WERI-Rb-1 (cell line): ENCODE measurements around the gene NPR3.

ENCODE experiments used
- DNase-seq: peaks from one replicate; pipeline ENCODE4 v3.0.0-alpha.2; 2020
- H3K27ac ChIP-seq: fragments of 250-450 bp; sonication (Bioruptor Pico); 2 replicates; pipeline ENCODE4 v1.5.1; 2020; ENCODE audit warnings: mild to moderate bottlenecking, moderate library complexity
- H3K27me3 ChIP-seq: fragments of 250-450 bp; sonication (Bioruptor Pico); 2 replicates; pipeline ENCODE4 v1.5.1; 2021; ENCODE audit warnings: mild to moderate bottlenecking, low read depth, moderate library complexity; ENCODE audit not compliant: insufficient read depth, severe bottlenecking
- H3K36me3 ChIP-seq: fragments of 250-450 bp; sonication (Bioruptor Pico); 2 replicates; pipeline ENCODE4 v1.5.1; 2020; ENCODE audit warnings: mild to moderate bottlenecking, moderate library complexity
- H3K4me3 ChIP-seq: 2 replicates; pipeline ENCODE4 v1.5.1; 2011; ENCODE audit warnings: low read depth, mild to moderate bottlenecking, control low read depth, low read length
- H3K9me3 ChIP-seq: fragments of 250-450 bp; sonication (Bioruptor Pico); 2 replicates; pipeline ENCODE4 v1.5.1; 2021; ENCODE audit warnings: mild to moderate bottlenecking, moderate library complexity; ENCODE audit not compliant: severe bottlenecking
- TF ChIP-seq, protein P1 (sequence below): IDR thresholded peaks from 2 replicates; pipeline ENCODE4 v1.5.1; 2011; ENCODE audit warnings: low read depth, mild to moderate bottlenecking, control low read depth, inconsistent platforms, low read length

The NPR3 gene

DNA sequence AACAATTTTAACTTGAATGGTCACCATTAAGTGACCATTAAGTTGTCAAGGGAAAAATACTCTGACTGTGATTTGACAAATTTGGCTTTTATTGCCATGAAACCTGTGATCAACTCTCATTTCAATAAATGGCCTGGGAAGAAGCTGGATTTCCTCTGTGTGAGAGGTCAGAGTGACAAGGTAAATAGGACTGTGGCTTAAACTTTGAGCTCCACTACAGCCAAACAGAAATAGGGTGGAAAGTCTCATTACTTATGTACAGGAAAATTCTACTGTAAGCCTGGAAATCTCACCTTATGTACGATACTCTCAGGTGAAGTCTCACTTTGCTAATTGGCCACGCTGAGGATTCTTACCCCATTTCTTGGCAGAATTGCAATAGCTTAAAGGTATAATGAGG lies 67.3 kb downstream of the NPR3 start:
- no peaks in the 10 kb centered on the region for H3K9me3 ChIP-seq
- DNase-seq, result no peak
- no peak overlapping the region for H3K27ac ChIP-seq
- no peak overlapping the region for H3K4me3 ChIP-seq
- TF ChIP-seq, protein P1, sequence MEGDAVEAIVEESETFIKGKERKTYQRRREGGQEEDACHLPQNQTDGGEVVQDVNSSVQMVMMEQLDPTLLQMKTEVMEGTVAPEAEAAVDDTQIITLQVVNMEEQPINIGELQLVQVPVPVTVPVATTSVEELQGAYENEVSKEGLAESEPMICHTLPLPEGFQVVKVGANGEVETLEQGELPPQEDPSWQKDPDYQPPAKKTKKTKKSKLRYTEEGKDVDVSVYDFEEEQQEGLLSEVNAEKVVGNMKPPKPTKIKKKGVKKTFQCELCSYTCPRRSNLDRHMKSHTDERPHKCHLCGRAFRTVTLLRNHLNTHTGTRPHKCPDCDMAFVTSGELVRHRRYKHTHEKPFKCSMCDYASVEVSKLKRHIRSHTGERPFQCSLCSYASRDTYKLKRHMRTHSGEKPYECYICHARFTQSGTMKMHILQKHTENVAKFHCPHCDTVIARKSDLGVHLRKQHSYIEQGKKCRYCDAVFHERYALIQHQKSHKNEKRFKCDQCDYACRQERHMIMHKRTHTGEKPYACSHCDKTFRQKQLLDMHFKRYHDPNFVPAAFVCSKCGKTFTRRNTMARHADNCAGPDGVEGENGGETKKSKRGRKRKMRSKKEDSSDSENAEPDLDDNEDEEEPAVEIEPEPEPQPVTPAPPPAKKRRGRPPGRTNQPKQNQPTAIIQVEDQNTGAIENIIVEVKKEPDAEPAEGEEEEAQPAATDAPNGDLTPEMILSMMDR, result no peak
- H3K36me3 ChIP-seq, result no peaks in the 10 kb centered on the region
- peaks cover 67% of the 10 kb centered on the region for H3K27me3 ChIP-seq

DNA sequence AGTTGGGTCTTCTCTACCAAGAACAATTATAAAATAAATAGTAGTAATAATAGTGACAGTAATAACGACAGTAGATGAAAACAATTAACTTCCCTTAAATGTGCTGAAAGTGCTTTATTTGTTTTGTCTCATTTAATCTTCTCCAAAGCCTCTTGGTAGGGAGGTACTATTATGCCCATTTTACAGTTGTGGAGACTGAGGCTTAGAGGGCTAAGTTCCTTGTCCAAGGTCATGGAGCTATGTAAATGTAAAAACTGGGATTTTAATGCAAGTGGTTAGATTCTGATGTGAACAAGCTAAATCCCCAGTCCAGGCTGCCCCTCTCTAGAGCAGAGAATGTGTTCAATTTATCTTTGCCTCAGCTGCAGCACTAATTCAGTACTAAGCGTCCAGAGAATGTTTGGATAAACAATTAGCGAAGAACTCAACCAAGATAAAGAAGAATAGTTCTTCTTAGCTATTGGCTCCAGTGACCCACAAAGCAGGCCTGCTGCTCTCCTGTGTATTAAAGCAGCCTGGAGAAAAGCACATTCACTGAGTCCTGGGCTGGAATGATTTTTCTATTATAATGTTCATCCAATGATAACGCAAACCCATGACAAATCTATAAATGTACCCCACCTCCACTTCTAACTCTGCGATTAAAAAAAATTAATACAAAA lies 68.8 kb downstream of the NPR3 start:
- Histone ChIP-seq H3K9me3 (no peaks in the 10 kb centered on the region), H3K36me3 (no peaks in the 10 kb centered on the region), H3K27me3 (peaks cover 70% of the 10 kb centered on the region), H3K4me3 (no peak overlapping the region), H3K27ac (no peak overlapping the region)
- no peak for DNase-seq
- TF ChIP-seq, protein P1, result no peak

DNA sequence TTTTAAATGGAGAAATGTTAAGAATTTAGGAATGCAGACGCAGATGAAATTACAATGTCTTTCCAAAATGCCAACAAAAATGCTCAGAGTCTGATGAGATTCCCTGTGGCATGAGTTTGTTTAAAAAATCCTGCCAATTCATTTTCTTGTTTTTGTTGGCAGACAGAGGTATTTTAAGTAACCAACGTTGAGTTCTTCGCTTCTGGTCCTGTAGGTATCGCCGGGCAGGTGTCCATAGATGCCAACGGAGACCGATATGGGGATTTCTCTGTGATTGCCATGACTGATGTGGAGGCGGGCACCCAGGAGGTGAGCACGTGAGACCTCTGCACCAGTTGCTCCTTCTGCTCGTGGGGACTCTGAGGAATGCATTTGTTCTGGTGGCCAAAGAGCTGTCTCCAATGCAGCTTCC lies 69.4 kb downstream of the NPR3 start:
- H3K27ac ChIP-seq, result no peak overlapping the region
- TF ChIP-seq, protein P1, result no peak
- H3K36me3 ChIP-seq, result no peaks in the 10 kb centered on the region
- no peaks in the 10 kb centered on the region for H3K9me3 ChIP-seq
- no peak for DNase-seq
- H3K4me3 ChIP-seq, result no peak overlapping the region
- H3K27me3 ChIP-seq, result peaks cover 71% of the 10 kb centered on the region

DNA sequence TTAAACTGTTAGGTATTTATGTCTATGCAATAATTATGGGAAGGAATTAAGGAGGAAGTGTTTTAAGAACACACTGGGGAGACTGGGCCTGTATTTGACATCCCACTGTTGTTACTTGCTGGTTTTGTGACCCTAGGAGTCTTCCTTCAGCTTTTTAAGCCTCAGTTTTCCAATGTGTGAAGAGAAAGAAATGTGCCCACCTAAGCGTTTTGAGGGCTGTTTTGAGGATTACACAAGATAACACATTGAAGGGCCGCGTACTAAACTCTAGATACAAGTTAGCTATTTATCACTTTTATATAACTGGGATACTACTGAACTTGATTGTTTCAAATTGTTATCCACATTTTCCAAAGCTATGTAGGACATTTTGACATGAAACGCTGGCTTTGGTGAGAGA lies 72.5 kb downstream of the NPR3 start:
- Histone ChIP-seq H3K4me3 (no peak overlapping the region), H3K27ac (no peak overlapping the region), H3K9me3 (no peaks in the 10 kb centered on the region), H3K36me3 (no peaks in the 10 kb centered on the region), H3K27me3 (peaks cover 83% of the 10 kb centered on the region)
- no peak for DNase-seq
- TF ChIP-seq, protein P1, result no peak

DNA sequence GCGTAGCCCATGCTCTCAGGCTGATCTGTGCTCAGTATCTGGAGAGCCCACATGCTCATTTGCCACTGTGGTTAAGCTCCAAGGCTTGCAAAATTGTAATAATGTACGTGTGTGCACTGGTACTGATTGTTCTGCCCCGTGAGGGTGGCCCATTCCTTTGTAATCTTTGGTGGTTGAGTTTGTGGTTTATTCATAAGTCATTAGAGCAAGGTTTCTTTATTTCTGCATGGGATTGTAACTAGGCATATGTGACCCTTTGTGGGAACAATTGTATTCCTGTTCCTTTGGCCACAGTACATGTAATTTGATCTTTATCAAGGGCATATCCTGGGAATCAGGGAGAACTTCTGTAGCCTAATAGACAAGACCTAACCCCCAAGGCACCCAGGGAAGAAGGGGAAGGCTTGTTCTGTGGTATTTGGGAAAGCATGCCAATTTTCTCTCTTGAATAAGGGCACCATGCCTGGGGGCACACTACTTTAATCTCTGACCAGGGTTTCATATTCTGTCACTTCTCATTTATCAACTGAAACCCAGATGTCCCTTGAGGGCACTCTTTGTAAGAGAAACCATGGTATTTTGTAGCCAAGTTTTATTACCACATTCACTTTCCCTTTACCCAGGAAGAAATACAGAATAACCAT lies 74.6 kb downstream of the NPR3 start:
- Histone ChIP-seq H3K27me3 (peaks cover 78% of the 10 kb centered on the region), H3K4me3 (no peak overlapping the region), H3K9me3 (no peaks in the 10 kb centered on the region), H3K27ac (no peak overlapping the region), H3K36me3 (no peaks in the 10 kb centered on the region)
- TF ChIP-seq, protein P1, result no peak
- DNase-seq, result no peak
